Neural progenitor cell (in vitro differentiated cells): Measurements from ENCODE around the gene TRIM41.

ENCODE experiments used
- CTCF ChIP-seq: fragments of 200-600 bp; sonication (generic); IDR thresholded peaks from 2 replicates; pipeline ENCODE4 v1.5.1; 2017; ENCODE audit warnings: antibody characterized with exemption, mild to moderate bottlenecking
- EZH2 ChIP-seq: fragments of 200-600 bp; sonication (generic); IDR thresholded peaks from 2 replicates; pipeline ENCODE4 v1.6.1; 2017; ENCODE audit warnings: antibody characterized with exemption, mild to moderate bottlenecking, moderate library complexity

GRCh38 chr5:181246276-181247049 is 23.4 kb downstream of the TRIM41 start:
- no peak for TF ChIP-seq CTCF
- no peak for TF ChIP-seq EZH2
